Measurements from ENCODE around the gene CT45A6.
"Not testable (repeated sequence)": the region's sequence is repeated elsewhere in the genome, so short reads cannot be mapped to it uniquely, and the experiment has no call there.

The CT45A6 gene, protein sequence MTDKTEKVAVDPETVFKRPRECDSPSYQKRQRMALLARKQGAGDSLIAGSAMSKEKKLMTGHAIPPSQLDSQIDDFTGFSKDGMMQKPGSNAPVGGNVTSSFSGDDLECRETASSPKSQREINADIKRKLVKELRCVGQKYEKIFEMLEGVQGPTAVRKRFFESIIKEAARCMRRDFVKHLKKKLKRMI

GRCh38 chrX:135802687-135803086 lies at the start of gene CT45A6:
CT45A6 (minus strand) TSS chrX:135802787; CDS start chrX:135798993, 3,794 bp downstream.
- not testable (repeated sequence) for H3K27ac ChIP-seq

DNA sequence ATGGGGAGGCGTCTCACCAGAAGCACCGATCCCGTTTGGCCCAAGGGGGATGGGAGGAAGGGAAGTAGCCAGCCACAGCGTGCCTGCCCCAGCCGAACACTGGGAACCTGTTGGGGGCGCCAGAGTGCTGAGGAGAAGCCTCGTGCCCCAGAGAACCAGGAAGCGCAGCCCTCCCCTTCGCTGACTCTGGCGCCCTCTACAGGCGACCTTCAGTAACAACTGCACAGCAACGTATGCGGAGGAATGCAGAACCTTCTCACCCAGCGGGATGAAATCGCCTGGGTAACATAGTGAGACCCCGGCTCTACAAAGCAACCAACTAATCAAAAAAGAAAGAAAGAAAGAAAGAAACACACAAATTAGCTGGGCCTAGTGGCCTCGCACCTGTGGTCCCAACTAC lies 34.6 kb upstream of the CT45A6 start, which contains the start of gene CT45A7:
CT45A7 (minus strand) TSS at position 101 of the 400 bp plus-strand sequence. CDS start 3,747 bp downstream, outside the sequence.
- not testable (repeated sequence) for H3K27ac ChIP-seq

- not testable (repeated sequence) for H3K27ac ChIP-seq
Observed at GRCh38 chrX:135819912-135820311, 17.3 kb upstream of the CT45A6 start, which contains the start of gene CT45A2. CT45A2 (minus strand) TSS chrX:135820012; CDS start chrX:135816265, 3,747 bp downstream.

DNA sequence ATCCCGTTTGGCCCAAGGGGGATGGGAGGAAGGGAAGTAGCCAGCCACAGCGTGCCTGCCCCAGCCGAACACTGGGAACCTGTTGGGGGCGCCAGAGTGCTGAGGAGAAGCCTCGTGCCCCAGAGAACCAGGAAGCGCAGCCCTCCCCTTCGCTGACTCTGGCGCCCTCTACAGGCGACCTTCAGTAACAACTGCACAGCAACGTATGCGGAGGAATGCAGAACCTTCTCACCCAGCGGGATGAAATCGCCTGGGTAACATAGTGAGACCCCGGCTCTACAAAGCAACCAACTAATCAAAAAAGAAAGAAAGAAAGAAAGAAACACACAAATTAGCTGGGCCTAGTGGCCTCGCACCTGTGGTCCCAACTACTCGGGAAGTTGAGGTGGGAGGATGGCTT lies 17.2 kb downstream of the CT45A6 start, which contains the start of gene CT45A5:
CT45A5 (minus strand) TSS at position 101 of the 400 bp plus-strand sequence. CDS start 3,774 bp downstream, outside the sequence.
- not testable (repeated sequence) for H3K27ac ChIP-seq

- not testable (repeated sequence) for H3K27ac ChIP-seq
Observed at GRCh38 chrX:135768091-135768490, 34.5 kb downstream of the CT45A6 start, which contains the start of gene CT45A3. CT45A3 (minus strand) TSS chrX:135768191; CDS start chrX:135764444, 3,747 bp downstream.

DNA sequence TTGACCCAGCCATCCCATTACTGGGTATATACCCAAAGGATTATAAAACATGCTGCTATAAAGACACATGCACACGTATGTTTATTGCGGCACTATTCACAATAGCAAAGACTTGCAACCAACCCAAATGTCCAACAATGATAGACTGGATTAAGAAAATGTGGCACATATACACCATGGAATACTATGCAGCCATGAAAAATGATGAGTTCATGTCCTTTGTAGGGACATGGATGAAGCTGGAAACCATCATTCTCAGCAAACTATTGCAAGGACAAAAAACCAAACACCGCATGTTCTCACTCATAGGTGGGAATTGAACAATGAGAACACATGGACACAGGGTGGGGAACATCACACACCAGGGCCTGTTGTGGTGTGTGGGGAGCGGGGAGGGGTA lies 57.8 kb downstream of the CT45A6 start:
- not testable (repeated sequence) for H3K27ac ChIP-seq

All from 22Rv1 (cell line).